ENCODE results near the gene PPP2R2D.

GRCh38 chr10:131931981-131932380, 31.2 kb downstream of the PPP2R2D start:
- TF ChIP-seq OSR1 (CRISPR knock-in tag; IDR thresholded peaks at IDR 0.05) (no peak), ZFP30 (CRISPR knock-in tag; IDR thresholded peaks at IDR 0.05) (no peak), PATZ1 (CRISPR knock-in tag; IDR thresholded peaks at IDR 0.05; ENCODE audit: borderline replicate concordance) (no peak), CSDC2 (CRISPR knock-in tag; IDR thresholded peaks at IDR 0.05) (no peak), CREB5 (CRISPR knock-in tag; IDR thresholded peaks at IDR 0.05; ENCODE audit: low read depth) (no peak), ISL1 (CRISPR knock-in tag; IDR thresholded peaks at IDR 0.05) (no peak)

Measured in SK-N-SH treated with all-trans-retinoic acid at 6 μM for 48 hours (cell line).